ENCODE data around the gene AGR3. TPM values are rescaled to one million over a fixed set of nuclear protein-coding genes. Genes with fewer than 3 reads are reported as not detected.

The AGR3 gene
- total RNA-seq, 1 donor from 2014 or later = not detected

- no peak overlapping the region for H3K4me3 ChIP-seq (ENCODE audit: low read depth, low read length)
- no peak for TF ChIP-seq CTCF (conservative IDR thresholded peaks at IDR 0.05; ENCODE audit: low read depth, low read length)
- DNase-seq (ENCODE audit: low read depth) = peak; percentile 89
Measured at GRCh38 chr7:16921644-16922257, 40.0 kb upstream of the AGR3 start.

GRCh38 chr7:16921151-16921550 is 39.4 kb upstream of the AGR3 start:
- no peak overlapping the region for H3K4me3 ChIP-seq (ENCODE audit: low read depth, low read length)
- no peak for TF ChIP-seq CTCF (conservative IDR thresholded peaks at IDR 0.05; ENCODE audit: low read depth, low read length)
- DNase-seq (ENCODE audit: low read depth) = no peak

- H3K4me3 ChIP-seq (ENCODE audit: low read depth, low read length) = no peak overlapping the region
- no peak for DNase-seq (ENCODE audit: low read depth)
- no peak for TF ChIP-seq CTCF (conservative IDR thresholded peaks at IDR 0.05; ENCODE audit: low read depth, low read length)
Measured at GRCh38 chr7:16919440-16919839, 37.7 kb upstream of the AGR3 start.

GRCh38 chr7:16918288-16918895 is 36.6 kb upstream of the AGR3 start:
- no peak for DNase-seq (ENCODE audit: low read depth)
- no peak overlapping the region for H3K4me3 ChIP-seq (ENCODE audit: low read depth, low read length)
- peak; percentile 74 for TF ChIP-seq CTCF (conservative IDR thresholded peaks at IDR 0.05; ENCODE audit: low read depth, low read length)

GRCh38 chr7:16916738-16917137 is 35.0 kb upstream of the AGR3 start:
- no peak for DNase-seq (ENCODE audit: low read depth)
- no peak for TF ChIP-seq CTCF (conservative IDR thresholded peaks at IDR 0.05; ENCODE audit: low read depth, low read length)
- peak overlapping the region; percentile 20 for H3K4me3 ChIP-seq (ENCODE audit: low read depth, low read length)

- H3K4me3 ChIP-seq (ENCODE audit: low read depth, low read length) = peak overlapping the region; percentile 20
- peak; percentile 57 for DNase-seq (ENCODE audit: low read depth)
- TF ChIP-seq CTCF (conservative IDR thresholded peaks at IDR 0.05; ENCODE audit: low read depth, low read length) = no peak
Measured at GRCh38 chr7:16916105-16916639, 34.4 kb upstream of the AGR3 start.

GRCh38 chr7:16915405-16915804 is 33.6 kb upstream of the AGR3 start:
- DNase-seq (ENCODE audit: low read depth) = no peak
- H3K4me3 ChIP-seq (ENCODE audit: low read depth, low read length) = no peak overlapping the region
- no peak for TF ChIP-seq CTCF (conservative IDR thresholded peaks at IDR 0.05; ENCODE audit: low read depth, low read length)

Measured in epithelial cell of proximal tubule (primary cell).